ENCODE measurements around the gene UBE2B. TPM values are rescaled to one million over a fixed set of nuclear protein-coding genes. Genes with fewer than 3 reads are reported as not detected.

UBE2B gene
- total RNA-seq, 2 donors from 2014 or later: 54.5 to 62.0 TPM

GRCh38 chr5:134437847-134438581 lies 66.6 kb downstream of the UBE2B start:
- no peak for DNase-seq
- Mint-ChIP-seq H3K27ac (no peak overlapping the region), H3K27me3 (ENCODE audit: insufficient read depth) (no peaks in the 10 kb centered on the region), H3K4me3 (no peak overlapping the region), H3K36me3 (ENCODE audit: low read depth) (no peaks in the 10 kb centered on the region), H3K9me3 (no peaks in the 10 kb centered on the region), H3K4me1 (peaks cover 16% of the 10 kb centered on the region)
- H3K4me3 ChIP-seq (ENCODE audit: low read length): no peak overlapping the region
- H3K36me3 ChIP-seq (ENCODE audit: control insufficient read depth, insufficient read depth, low read length): no peaks in the 10 kb centered on the region
- H3K27ac ChIP-seq (ENCODE audit: low read depth, low read length): no peak overlapping the region
- WGBS, 2 experiments (ENCODE audit: insufficient coverage in 1 of 2, insufficient read length in 1 of 2): 71 to 80% methylated on average over 4 to 7 of the region's 7 CpGs
- no peaks in the 10 kb centered on the region for H3K9me3 ChIP-seq (ENCODE audit: control insufficient read depth, low read length)
- no peak for TF ChIP-seq CTCF (conservative IDR thresholded peaks at IDR 0.05)
- no peak overlapping the region for H3K9ac ChIP-seq (ENCODE audit: extremely low read depth, low read length, poor library complexity, severe bottlenecking)
- no peaks in the 10 kb centered on the region for H3K27me3 ChIP-seq (ENCODE audit: control insufficient read depth, insufficient read depth, low read length, poor library complexity, severe bottlenecking)
- no peaks in the 10 kb centered on the region for H3K4me1 ChIP-seq (ENCODE audit: control insufficient read depth, insufficient read depth, low read length)

DNA sequence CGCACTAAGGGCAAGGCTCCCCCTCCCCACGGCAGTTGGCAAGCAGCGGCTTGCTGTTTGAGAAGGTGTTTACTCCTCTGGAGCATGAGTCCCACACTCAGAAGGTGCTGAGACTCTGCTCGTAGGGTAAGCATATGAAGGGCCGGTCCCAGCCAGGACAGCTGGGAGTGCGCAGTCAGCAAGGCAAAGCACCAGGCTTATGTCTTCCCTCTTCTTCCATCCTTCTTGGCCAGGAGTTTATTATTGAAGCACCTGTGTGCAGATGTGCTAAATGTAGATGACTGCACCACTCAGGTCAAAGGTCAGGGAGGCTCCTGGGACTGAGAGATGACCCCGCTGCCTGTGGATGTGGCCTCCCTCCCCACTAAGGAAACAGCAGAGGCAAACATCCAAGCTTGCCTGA lies 67.4 kb downstream of the UBE2B start:
- no peak for TF ChIP-seq CTCF (conservative IDR thresholded peaks at IDR 0.05)
- Mint-ChIP-seq H3K4me3 (no peak overlapping the region), H3K9me3 (no peaks in the 10 kb centered on the region), H3K4me1 (peaks cover 15% of the 10 kb centered on the region), H3K36me3 (ENCODE audit: low read depth) (no peaks in the 10 kb centered on the region), H3K27me3 (ENCODE audit: insufficient read depth) (no peaks in the 10 kb centered on the region), H3K27ac (peak overlapping the region; percentile 60)
- Histone ChIP-seq H3K27ac (ENCODE audit: low read depth, low read length) (no peak overlapping the region), H3K9ac (ENCODE audit: extremely low read depth, low read length, poor library complexity, severe bottlenecking) (no peak overlapping the region), H3K9me3 (ENCODE audit: control insufficient read depth, low read length) (no peaks in the 10 kb centered on the region), H3K4me1 (ENCODE audit: control insufficient read depth, insufficient read depth, low read length) (no peaks in the 10 kb centered on the region), H3K36me3 (ENCODE audit: control insufficient read depth, insufficient read depth, low read length) (no peaks in the 10 kb centered on the region), H3K27me3 (ENCODE audit: control insufficient read depth, insufficient read depth, low read length, poor library complexity, severe bottlenecking) (no peaks in the 10 kb centered on the region), H3K4me3 (ENCODE audit: low read length) (no peak overlapping the region)
- WGBS, 2 experiments (ENCODE audit: insufficient coverage in 1 of 2, insufficient read length in 1 of 2): 95 to 96% methylated on average over 6 to 7 of the region's 7 CpGs
- DNase-seq: no peak

DNA sequence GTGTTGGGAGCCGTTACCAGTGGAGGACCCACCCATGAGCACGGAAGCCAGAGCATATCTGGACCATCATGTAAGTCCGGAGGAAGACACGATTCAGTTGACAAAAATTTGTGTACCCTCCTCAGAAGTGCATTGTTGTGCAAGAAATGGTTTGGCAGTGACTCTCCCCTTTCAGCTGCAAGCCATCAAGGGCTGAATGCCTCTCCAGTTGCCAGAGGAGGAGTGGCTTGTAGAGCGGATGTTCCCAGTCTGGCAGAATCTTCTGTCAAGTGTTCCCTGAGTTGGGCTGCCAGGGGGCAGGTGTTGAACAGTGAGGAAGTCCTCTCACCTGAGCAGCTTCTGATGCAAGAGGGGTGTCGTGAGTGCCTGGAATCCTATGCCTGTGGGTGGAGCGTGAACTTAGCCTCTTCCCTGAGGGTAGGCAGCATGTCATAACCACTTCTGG lies 67.9 kb downstream of the UBE2B start:
- 81 to 84% methylated on average over 7 of the region's 7 CpGs for WGBS, 2 experiments (ENCODE audit: insufficient coverage in 1 of 2, insufficient read length in 1 of 2)
- no peak overlapping the region for H3K4me3 ChIP-seq (ENCODE audit: low read length)

More for the DNA sequence above, 67.9 kb downstream of the UBE2B start:
- Histone ChIP-seq H3K4me1 (ENCODE audit: control insufficient read depth, insufficient read depth, low read length) (peaks cover 1% of the 10 kb centered on the region), H3K27me3 (ENCODE audit: control insufficient read depth, insufficient read depth, low read length, poor library complexity, severe bottlenecking) (no peaks in the 10 kb centered on the region), H3K27ac (ENCODE audit: low read depth, low read length) (no peak overlapping the region), H3K36me3 (ENCODE audit: control insufficient read depth, insufficient read depth, low read length) (no peaks in the 10 kb centered on the region), H3K9ac (ENCODE audit: extremely low read depth, low read length, poor library complexity, severe bottlenecking) (no peak overlapping the region), H3K9me3 (ENCODE audit: control insufficient read depth, low read length) (no peaks in the 10 kb centered on the region)
- H3K36me3 Mint-ChIP-seq (ENCODE audit: low read depth): no peaks in the 10 kb centered on the region
- DNase-seq: peak; percentile 85
- H3K4me1 Mint-ChIP-seq: peaks cover 15% of the 10 kb centered on the region
- H3K9me3 Mint-ChIP-seq: no peaks in the 10 kb centered on the region
- peak overlapping the region; percentile 60 for H3K27ac Mint-ChIP-seq
- no peak overlapping the region for H3K4me3 Mint-ChIP-seq
- H3K27me3 Mint-ChIP-seq (ENCODE audit: insufficient read depth): no peaks in the 10 kb centered on the region
- no peak for TF ChIP-seq CTCF (conservative IDR thresholded peaks at IDR 0.05)
